ENCODE data around the gene COL27A1.

DNA sequence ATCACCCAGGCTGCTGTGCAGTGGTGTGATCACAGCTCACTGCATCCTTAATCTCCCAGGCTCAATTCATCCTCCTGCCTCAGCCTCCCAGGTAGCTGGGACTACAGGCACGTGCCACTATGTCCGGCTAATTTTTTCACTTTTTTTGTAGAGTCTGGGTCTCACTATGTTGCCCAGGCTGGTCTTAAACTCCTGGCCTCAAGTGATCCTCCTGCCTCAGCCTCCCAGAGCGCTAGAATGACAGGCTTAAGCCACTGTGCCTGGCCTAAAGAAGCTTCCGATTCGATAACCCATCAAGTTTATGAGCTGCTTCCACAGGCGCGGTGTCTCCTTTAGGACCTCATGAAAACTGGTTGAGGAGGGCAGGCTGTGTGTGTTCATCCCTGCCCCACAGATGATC is 16.2 kb downstream of the COL27A1 start:
- TF ChIP-seq, protein P1, sequence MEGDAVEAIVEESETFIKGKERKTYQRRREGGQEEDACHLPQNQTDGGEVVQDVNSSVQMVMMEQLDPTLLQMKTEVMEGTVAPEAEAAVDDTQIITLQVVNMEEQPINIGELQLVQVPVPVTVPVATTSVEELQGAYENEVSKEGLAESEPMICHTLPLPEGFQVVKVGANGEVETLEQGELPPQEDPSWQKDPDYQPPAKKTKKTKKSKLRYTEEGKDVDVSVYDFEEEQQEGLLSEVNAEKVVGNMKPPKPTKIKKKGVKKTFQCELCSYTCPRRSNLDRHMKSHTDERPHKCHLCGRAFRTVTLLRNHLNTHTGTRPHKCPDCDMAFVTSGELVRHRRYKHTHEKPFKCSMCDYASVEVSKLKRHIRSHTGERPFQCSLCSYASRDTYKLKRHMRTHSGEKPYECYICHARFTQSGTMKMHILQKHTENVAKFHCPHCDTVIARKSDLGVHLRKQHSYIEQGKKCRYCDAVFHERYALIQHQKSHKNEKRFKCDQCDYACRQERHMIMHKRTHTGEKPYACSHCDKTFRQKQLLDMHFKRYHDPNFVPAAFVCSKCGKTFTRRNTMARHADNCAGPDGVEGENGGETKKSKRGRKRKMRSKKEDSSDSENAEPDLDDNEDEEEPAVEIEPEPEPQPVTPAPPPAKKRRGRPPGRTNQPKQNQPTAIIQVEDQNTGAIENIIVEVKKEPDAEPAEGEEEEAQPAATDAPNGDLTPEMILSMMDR (IDR thresholded peaks at IDR 0.05) = no peak
- no peak for TF ChIP-seq EZH2 (IDR thresholded peaks at IDR 0.05; ENCODE audit: borderline replicate concordance, insufficient read depth, low read depth, low read length, poor library complexity, severe bottlenecking)
